ENCODE results near the gene MPZ.

The MPZ gene

GRCh38 chr1:161299347-161299746 lies 10.4 kb downstream of the MPZ start:
- Histone ChIP-seq H3K4me3 (ENCODE audit: low read depth, low read length) (no peak overlapping the region), H3K4me1 (ENCODE audit: control insufficient read depth, insufficient read depth, low read length) (peaks cover under 1% of the 10 kb centered on the region; the same call in 1 of the 2 replicates), H3K9me3 (ENCODE audit: control insufficient read depth, insufficient read depth, low read depth, low read length) (no peaks in the 10 kb centered on the region), H3K27ac (ENCODE audit: extremely low read depth, low read depth, low read length) (no peak overlapping the region), H3K36me3 (ENCODE audit: control insufficient read depth in 2 of 2, insufficient read depth in 1 of 2, low read length in 2 of 2) (no peaks in the 10 kb centered on the region)
- TF ChIP-seq ZNF645 (tag by site-specific recombination; IDR thresholded peaks at IDR 0.05) (no peak), ZNF768 (tag by site-specific recombination; IDR thresholded peaks at IDR 0.05) (no peak)
- POLR2A ChIA-PET = no interaction called here
- CTCF ChIA-PET = interaction anchor here (0.6 kb wide), 1 partner anchor 9 kb away, joined by 3 read pairs; no protein-coding TSS in a partner anchor

GRCh38 chr1:161298116-161298515 lies 11.7 kb downstream of the MPZ start:
- POLR2A ChIA-PET = no interaction called here
- TF ChIP-seq ZNF292 (tag by site-specific recombination; IDR thresholded peaks at IDR 0.05; ENCODE audit: borderline replicate concordance, low read depth) = no peak
- TF ChIP-seq ELK4 (IDR thresholded peaks at IDR 0.05; ENCODE audit: borderline replicate concordance, low read depth, low read length) = no peak
- no peak for TF ChIP-seq ZNF670 (tag by site-specific recombination; IDR thresholded peaks at IDR 0.05; ENCODE audit: low read depth)
- CTCF ChIA-PET = interaction anchor here (1.1 kb wide), 1 partner anchor 76 kb away, joined by 3 read pairs; no protein-coding TSS in a partner anchor

GRCh38 chr1:161297415-161297814 lies 12.4 kb downstream of the MPZ start:
- H3K4me1 ChIP-seq (ENCODE audit: control insufficient read depth, insufficient read depth, low read length) = no peaks in the 10 kb centered on the region
- ChIA-PET POLR2A (no interaction called here), CTCF (interaction anchor here (1.1 kb wide), 1 partner anchor 77 kb away, joined by 3 read pairs; no protein-coding TSS in a partner anchor)

More at GRCh38 chr1:161298116-161298515, 11.7 kb downstream of the MPZ start:
- Histone ChIP-seq H3K9me3 (ENCODE audit: control insufficient read depth, insufficient read depth, low read depth, low read length) (no peaks in the 10 kb centered on the region), H3K36me3 (ENCODE audit: control insufficient read depth in 2 of 2, insufficient read depth in 1 of 2, low read length in 2 of 2) (no peaks in the 10 kb centered on the region), H3K27ac (ENCODE audit: extremely low read depth, low read depth, low read length) (no peak overlapping the region), H3K4me3 (ENCODE audit: low read depth, low read length) (no peak overlapping the region), H3K4me1 (ENCODE audit: control insufficient read depth, insufficient read depth, low read length) (no peaks in the 10 kb centered on the region)

GRCh38 chr1:161290779-161291178 lies 19.0 kb downstream of the MPZ start:
- CTCF ChIA-PET = interaction anchor here (0.6 to 5.2 kb wide), 36 partner anchors 8 to 731 kb away, joined by 3 to 70 read pairs (median 4); partner anchors contain the start of genes CFAP126, NDUFS2 and TOMM40L
- H3K4me1 ChIP-seq (ENCODE audit: control insufficient read depth, insufficient read depth, low read length) = no peaks in the 10 kb centered on the region
- H3K36me3 ChIP-seq (ENCODE audit: control insufficient read depth in 2 of 2, insufficient read depth in 1 of 2, low read length in 2 of 2) = no peaks in the 10 kb centered on the region
- POLR2A ChIA-PET = interaction anchor here (1.8 kb wide), 1 partner anchor 23 kb away, joined by 6 read pairs; the partner anchor contains the start of gene SDHC
- H3K4me3 ChIP-seq (ENCODE audit: low read depth, low read length) = no peak overlapping the region
- H3K27ac ChIP-seq (ENCODE audit: extremely low read depth, low read depth, low read length) = no peak overlapping the region
- TF ChIP-seq ZNF548 (tag by site-specific recombination; IDR thresholded peaks at IDR 0.05) = no peak
- TF ChIP-seq ZNF513 (tag by site-specific recombination; IDR thresholded peaks at IDR 0.05) = peak; percentile 91
- H3K9me3 ChIP-seq (ENCODE audit: control insufficient read depth, insufficient read depth, low read depth, low read length) = no peaks in the 10 kb centered on the region

More at GRCh38 chr1:161297415-161297814, 12.4 kb downstream of the MPZ start:
- Histone ChIP-seq H3K9me3 (ENCODE audit: control insufficient read depth, insufficient read depth, low read depth, low read length) (no peaks in the 10 kb centered on the region), H3K36me3 (ENCODE audit: control insufficient read depth in 2 of 2, insufficient read depth in 1 of 2, low read length in 2 of 2) (no peaks in the 10 kb centered on the region), H3K27ac (ENCODE audit: extremely low read depth, low read depth, low read length) (no peak overlapping the region), H3K4me3 (ENCODE audit: low read depth, low read length) (no peak overlapping the region)
- TF ChIP-seq ZNF76 (tag by site-specific recombination; IDR thresholded peaks at IDR 0.05; ENCODE audit: borderline replicate concordance, low read depth) (no peak), ZNF248 (tag by site-specific recombination; IDR thresholded peaks at IDR 0.05) (no peak), ZNF747 (tag by site-specific recombination; IDR thresholded peaks at IDR 0.05) (no peak), ZNF146 (tag by site-specific recombination; IDR thresholded peaks at IDR 0.05) (no peak), SP2 (tag by site-specific recombination; IDR thresholded peaks at IDR 0.05) (no peak), ZNF311 (tag by site-specific recombination; IDR thresholded peaks at IDR 0.05; ENCODE audit: borderline replicate concordance) (no peak), ZNF214 (tag by site-specific recombination; IDR thresholded peaks at IDR 0.05; ENCODE audit: borderline replicate concordance) (no peak), ZNF335 (tag by site-specific recombination; conservative IDR thresholded peaks at IDR 0.05) (no peak), ZNF394 (tag by site-specific recombination; IDR thresholded peaks at IDR 0.05; ENCODE audit: borderline replicate concordance) (no peak), ZBTB48 (tag by site-specific recombination; IDR thresholded peaks at IDR 0.05) (no peak), ZNF433 (tag by site-specific recombination; IDR thresholded peaks at IDR 0.05; ENCODE audit: low read depth) (no peak)
